GM12878 (cell line): ENCODE measurements around the gene EXOC7. TPM values are rescaled to one million over a fixed set of nuclear protein-coding genes. Genes with fewer than 3 reads are reported as not detected.

Experiments
- ATAC-seq: fragments of 200-7000 bp; cut with Tn5 transposase; 3 replicates; pipeline ENCODE4 v1.9.1; 2020; ENCODE audit warnings: mild to moderate bottlenecking, moderate library complexity
- BruUV-seq: library from RNA; stranded (reverse); fragments of 400-500 nt; replicated peaks from 2 replicates; lab custom pipeline; 2021; lab: Mats Ljungman, UMichigan
- CTCF ChIA-PET: fragments of 300-600 bp; sonication (Branson Sonifier 250); formaldehyde crosslinking; extraction: SDS; loops from one replicate; lab custom pipeline; 2021; ENCODE audit warnings: inconsistent platforms; lab: Yijun Ruan, JAX
- POLR2A ChIA-PET: fragments of 350-600 bp; formaldehyde crosslinking; extraction: SDS; loops from one replicate; lab custom pipeline; 2021; ENCODE audit warnings: inconsistent platforms; lab: Charles Lee
- RAD21 ChIA-PET: fragments of 300-600 bp; sonication (Branson Sonifier 250); formaldehyde crosslinking; loops from one replicate; lab custom pipeline; 2023; ENCODE audit warnings: antibody characterized with exemption; ENCODE audit not compliant: unreplicated experiment; lab: Charles Lee
- SMC1A ChIA-PET: fragments of 300-600 bp; sonication (Branson Sonifier 250); formaldehyde crosslinking; loops from one replicate; lab custom pipeline; 2023; ENCODE audit not compliant: unreplicated experiment, uncharacterized antibody; lab: Charles Lee
- DNase-seq: peaks from one replicate; pipeline ENCODE4 v3.0.0-alpha.2; 2011; ENCODE audit warnings: low read depth, low spot score
- FAIRE-seq: peaks from 3 replicates; lab custom pipeline; 2011; peaks lifted over from hg19 to GRCh38; lab: Jason Lieb, UNC
- H2AFZ ChIP-seq: 2 replicates; pipeline ENCODE4 v1.6.0; 2011; ENCODE audit warnings: low read depth, low read length, control low read depth; ENCODE audit not compliant: control insufficient read depth
- H3K27ac ChIP-seq: 2 replicates; pipeline ENCODE4 v1.5.1; 2011; ENCODE audit warnings: control low read depth; ENCODE audit not compliant: control insufficient read depth, insufficient read depth
- H3K27me3 ChIP-seq, 2 experiments: replicated peaks in 1 of 2; 2 replicates each; pipeline versions ENCODE4 v1.6.0 to v1.6.1; 2011; ENCODE audit warnings: low read length in 1 of 2; ENCODE audit not compliant: control insufficient read depth in 2 of 2, insufficient read depth in 2 of 2
- H3K36me3 ChIP-seq, 2 experiments: 2 replicates each; pipeline ENCODE4 v1.5.1; 2011; ENCODE audit warnings: low read length in 1 of 2; ENCODE audit not compliant: control insufficient read depth in 2 of 2, insufficient read depth in 2 of 2
- H3K4me1 ChIP-seq: 2 replicates; pipeline ENCODE4 v1.6.1; 2011; ENCODE audit warnings: mild to moderate bottlenecking, low read length, moderate library complexity, mixed read lengths; ENCODE audit not compliant: control insufficient read depth, insufficient read depth
- H3K4me2 ChIP-seq: 2 replicates; pipeline ENCODE4 v1.6.0; 2011; ENCODE audit warnings: control low read depth; ENCODE audit not compliant: control insufficient read depth, insufficient read depth
- H3K4me3 ChIP-seq: fragments of 200-600 bp; sonication (generic); 2 replicates; pipeline ENCODE4 v1.5.1; 2016
- H3K79me2 ChIP-seq: 2 replicates; pipeline ENCODE4 v1.6.0; 2011; ENCODE audit warnings: low read length; ENCODE audit not compliant: control insufficient read depth, insufficient read depth
- H3K9ac ChIP-seq: 2 replicates; pipeline ENCODE4 v1.8.0; 2011; ENCODE audit warnings: low read length, control low read depth, mixed read lengths; ENCODE audit not compliant: control insufficient read depth, insufficient read depth
- H3K9me3 ChIP-seq: replicated peaks from 3 replicates; pipeline ENCODE4 v1.5.1; 2011; ENCODE audit warnings: mild to moderate bottlenecking, low read length; ENCODE audit not compliant: control insufficient read depth, insufficient read depth
- H4K20me1 ChIP-seq: 2 replicates; pipeline ENCODE4 v1.6.0; 2011; ENCODE audit not compliant: control insufficient read depth, insufficient read depth
- CBX5 ChIP-seq: sonication (generic); IDR thresholded peaks from 2 replicates; pipeline ENCODE4 v1.6.1; 2016; ENCODE audit warnings: low read depth, moderate library complexity, mild to moderate bottlenecking, inconsistent platforms
- CEBPB ChIP-seq, 2 experiments: fragments of 150-350 bp in 1 of 2; IDR thresholded peaks; 2 replicates each; pipeline ENCODE4 v1.6.1; 2012 to 2014; ENCODE audit warnings: low read depth in 2 of 2, low read length in 2 of 2, borderline replicate concordance in 1 of 2, inconsistent platforms in 1 of 2
- IKZF1 ChIP-seq: fragments of 450-650 bp; conservative IDR thresholded peaks from 2 replicates; pipeline ENCODE4 v1.6.1; 2017; ENCODE audit warnings: antibody characterized with exemption, mild to moderate bottlenecking
- KLF5 ChIP-seq: fragments of 450-650 bp; IDR thresholded peaks from 2 replicates; pipeline ENCODE4 v1.6.1; 2014; ENCODE audit warnings: mild to moderate bottlenecking; ENCODE audit not compliant: partially characterized antibody
- MXI1 ChIP-seq: fragments of 150-350 bp; IDR thresholded peaks from 2 replicates; pipeline ENCODE4 v1.6.1; 2011; ENCODE audit warnings: low read depth, mild to moderate bottlenecking, inconsistent platforms, low read length, improper control_type of control experiment
- NFYB ChIP-seq: IDR thresholded peaks from 2 replicates; pipeline ENCODE4 v1.6.1; 2011; ENCODE audit warnings: low read depth, mild to moderate bottlenecking, low read length, improper control_type of control experiment, moderate library complexity; ENCODE audit not compliant: insufficient read depth
- PBX3 ChIP-seq: IDR thresholded peaks from 2 replicates; pipeline ENCODE4 v1.6.1; 2011; ENCODE audit warnings: mild to moderate bottlenecking, low read depth, low read length, moderate library complexity; ENCODE audit not compliant: insufficient replicate concordance
- PRDM15 ChIP-seq: fragments of 450-650 bp; formaldehyde crosslinking; IDR thresholded peaks from 2 replicates; pipeline ENCODE4 v1.4.0; 2020; ENCODE audit warnings: mild to moderate bottlenecking, moderate library complexity
- RELA ChIP-seq: fragments of 450-650 bp; IDR thresholded peaks from 2 replicates; pipeline ENCODE4 v1.8.0; 2014; ENCODE audit warnings: borderline replicate concordance; ENCODE audit not compliant: partially characterized antibody
- STAT1 ChIP-seq: fragments of 450-650 bp; conservative IDR thresholded peaks from 2 replicates; pipeline ENCODE4 v1.6.1; 2014; ENCODE audit warnings: antibody characterized with exemption, mild to moderate bottlenecking
- TCF12 ChIP-seq: IDR thresholded peaks from 2 replicates; pipeline ENCODE4 v1.6.1; 2011; ENCODE audit warnings: low read depth, mild to moderate bottlenecking, low read length
- WRNIP1 ChIP-seq: IDR thresholded peaks from 2 replicates; pipeline ENCODE4 v1.6.1; 2011; ENCODE audit warnings: low read depth, low read length, improper control_type of control experiment, borderline replicate concordance
- WGBS: methylation state at CpG from one replicate; pipeline ENCODE4 v1.1.6; 2016; ENCODE audit warnings: low lambda C conversion rate; ENCODE audit not compliant: insufficient replicate concordance, insufficient coverage; ENCODE audit errors: missing lambda C conversion rate; 5-methylcytosine and 5-hydroxymethylcytosine counted together
- in situ Hi-C: fragments of 300-500 bp; cut with MboI; formaldehyde crosslinking; loops from 9 replicates; pipeline ENCODE4 v1.14.3; 2018; ENCODE audit warnings: mixed read lengths
- intact Hi-C: fragments of 100-400 bp; cut with micrococcal nuclease; formaldehyde crosslinking; loops from one replicate; pipeline ENCODE4 v1.14.2; 2022; ENCODE audit not compliant: unreplicated experiment
- polyA plus RNA-seq, 11 experiments: library from polyadenylated mRNA; depleted of rRNA in 4 of 11; unstranded in 6 of 11; stranded (reverse) in 5 of 11; fragments of >200 nt; fragmentation: Nextera tagmentation in 4 of 11; fragmentation: Illumina TruSeq in 1 of 11; extraction: Ambion mirVana in 4 of 11; extraction: Trizol in 1 of 11; gene quantifications; 1 replicate in 1 of 11; 2 replicates in 10 of 11; pipeline versions ENCODE4 v1.2.1 to v1.2.3, GENCODE V29; 2011 to 2016; ENCODE audit warnings: inconsistent platforms in 2 of 11, missing spikeins in 2 of 11, low read depth in 1 of 11
- total RNA-seq, 4 experiments: library from RNA; depleted of rRNA in 3 of 4; stranded (reverse); fragments of >200 nt in 3 of 4; fragmentation: Illumina TruSeq in 1 of 4; extraction: Trizol in 1 of 4; gene quantifications; 2 replicates each; pipeline versions ENCODE4 v1.2.1 to v1.2.3, GENCODE V29; 2013 to 2021

The EXOC7 gene
- total and polyA plus RNA-seq, 10 of the 15 experiments (the other 5 are each of a cell fraction or from before 2014, with no cell fraction given): 18.8 to 71.3 (median 48.2) TPM

- TF ChIP-seq MXI1 (no peak), CBX5 (no peak), NFYB (no peak), RELA (no peak), STAT1 (no peak), IKZF1 (no peak), TCF12 (no peak), PBX3 (no peak), KLF5 (no peak), CEBPB (IDR thresholded peaks at IDR 0.05; ENCODE audit: borderline replicate concordance in 1 of 2, low read depth in 2 of 2, low read length in 2 of 2) (no peak)
Measured at GRCh38 chr17:76086384-76086783, 17.2 kb downstream of the EXOC7 start (continued).

GRCh38 chr17:76085731-76086366 lies 17.7 kb downstream of the EXOC7 start:
- no peaks in the 10 kb centered on the region for H3K27me3 ChIP-seq
- in situ Hi-C loops: no loop called here
- no peaks in the 10 kb centered on the region for H3K9me3 ChIP-seq
- BruUV-seq: no TSS peak
- H3K4me1 ChIP-seq: no peaks in the 10 kb centered on the region
- FAIRE-seq: no peak
- ChIA-PET POLR2A (no interaction called here), RAD21 (no interaction called here), SMC1A (no interaction called here), CTCF (no interaction called here)
- no peaks in the 10 kb centered on the region for H4K20me1 ChIP-seq
- peaks cover 13 to 20% of the 10 kb centered on the region in 2 experiments; a peak in 3 of 4 replicates for H3K36me3 ChIP-seq
- DNase-seq: no peak
- no peak for ATAC-seq
- no peaks in the 10 kb centered on the region for H3K79me2 ChIP-seq
- WGBS: 92% methylated on average over 13 of the region's 13 CpGs
- TF ChIP-seq PRDM15 (CRISPR knock-in tag) (no peak), WRNIP1 (no peak)
- intact Hi-C loops: no loop called here
- no peak overlapping the region for H3K27ac ChIP-seq
- no peak overlapping the region for H3K4me2 ChIP-seq
- no peak overlapping the region for H3K4me3 ChIP-seq
- H2AFZ ChIP-seq: no peak overlapping the region
- H3K9ac ChIP-seq: no peak overlapping the region
